Peyer's patch (tissue), 4 donors: ENCODE data around the gene PLEK2.

ENCODE experiments used
- CTCF ChIP-seq, 6 experiments: fragments of 450-650 bp in 4 of 6; fragments of 200-600 bp in 2 of 6; sonication (generic) in 1 of 6; IDR thresholded peaks; one replicate each; pipeline ENCODE4 v1.5.1; 2017 to 2019; ENCODE audit warnings: antibody characterized with exemption in 6 of 6, mild to moderate bottlenecking in 3 of 6, moderate library complexity in 1 of 6
- POLR2A ChIP-seq, 2 donors: fragments of 450-650 bp; IDR thresholded peaks; one replicate each; pipeline ENCODE4 v1.5.1; 2017; ENCODE audit warnings: antibody characterized with exemption in 2 of 2, mild to moderate bottlenecking in 2 of 2, moderate library complexity in 2 of 2

- TF ChIP-seq POLR2A (IDR thresholded peaks at IDR 0.05) (no peak), CTCF (IDR thresholded peaks at IDR 0.05) (no peak)
Measured at GRCh38 chr14:67416085-67416484, 4.1 kb upstream of the PLEK2 start.
